ENCODE results near the gene TBC1D10B.

DNA sequence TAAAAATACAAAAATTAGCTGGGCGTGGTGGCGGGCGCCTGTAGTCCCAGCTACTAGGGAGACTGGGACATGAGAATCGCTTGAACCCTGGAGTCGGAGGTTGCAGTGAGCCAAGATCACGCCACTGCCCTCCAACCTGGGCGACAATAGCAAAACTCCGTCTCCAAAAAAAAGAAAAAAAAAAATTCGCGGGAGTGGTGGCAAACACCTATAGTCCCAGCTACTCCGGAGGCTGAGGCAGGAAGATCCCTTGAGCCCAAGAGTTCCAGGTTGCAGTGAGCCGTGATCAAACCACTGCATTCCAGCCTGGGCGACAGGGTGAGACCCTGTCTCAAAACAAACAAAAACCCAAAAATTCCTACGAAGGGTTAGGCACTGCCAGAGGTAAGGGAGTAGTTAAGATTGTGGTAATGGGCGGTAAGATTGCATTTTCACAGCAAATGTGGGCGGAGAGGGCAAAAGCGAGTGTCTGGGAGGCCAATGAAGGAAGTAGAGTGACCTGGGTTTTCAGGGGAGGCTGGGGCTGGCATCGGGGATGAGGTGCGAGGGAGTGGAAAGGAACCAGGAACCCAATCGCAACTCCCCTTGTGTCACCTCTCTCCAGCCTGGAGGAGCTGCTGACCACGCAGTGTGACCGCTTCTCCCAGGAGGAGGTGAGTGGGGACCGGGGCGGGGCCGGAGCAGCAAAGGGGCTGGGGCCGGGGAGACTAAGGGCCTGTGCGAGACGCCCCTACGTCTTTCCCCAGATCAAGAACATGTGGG is 6.9 kb upstream of the TBC1D10B start:
- TF ChIP-seq, protein P1, sequence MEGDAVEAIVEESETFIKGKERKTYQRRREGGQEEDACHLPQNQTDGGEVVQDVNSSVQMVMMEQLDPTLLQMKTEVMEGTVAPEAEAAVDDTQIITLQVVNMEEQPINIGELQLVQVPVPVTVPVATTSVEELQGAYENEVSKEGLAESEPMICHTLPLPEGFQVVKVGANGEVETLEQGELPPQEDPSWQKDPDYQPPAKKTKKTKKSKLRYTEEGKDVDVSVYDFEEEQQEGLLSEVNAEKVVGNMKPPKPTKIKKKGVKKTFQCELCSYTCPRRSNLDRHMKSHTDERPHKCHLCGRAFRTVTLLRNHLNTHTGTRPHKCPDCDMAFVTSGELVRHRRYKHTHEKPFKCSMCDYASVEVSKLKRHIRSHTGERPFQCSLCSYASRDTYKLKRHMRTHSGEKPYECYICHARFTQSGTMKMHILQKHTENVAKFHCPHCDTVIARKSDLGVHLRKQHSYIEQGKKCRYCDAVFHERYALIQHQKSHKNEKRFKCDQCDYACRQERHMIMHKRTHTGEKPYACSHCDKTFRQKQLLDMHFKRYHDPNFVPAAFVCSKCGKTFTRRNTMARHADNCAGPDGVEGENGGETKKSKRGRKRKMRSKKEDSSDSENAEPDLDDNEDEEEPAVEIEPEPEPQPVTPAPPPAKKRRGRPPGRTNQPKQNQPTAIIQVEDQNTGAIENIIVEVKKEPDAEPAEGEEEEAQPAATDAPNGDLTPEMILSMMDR (IDR thresholded peaks at IDR 0.05 in 4 of 5, conservative IDR thresholded peaks at IDR 0.05 in 1 of 5): no peak
- TF ChIP-seq POLR2A (IDR thresholded peaks at IDR 0.05): no peak
